HG03457 (cell line): ENCODE data around the gene ABCC6.

ENCODE experiments used
- ATAC-seq: cut with Tn5 transposase; IDR thresholded peaks from one replicate; pipeline ENCODE4 v1.9.1; 2021; ENCODE audit warnings: moderate number of reproducible peaks; ENCODE audit not compliant: unreplicated experiment

Gene ABCC6

GRCh38 chr16:16143931-16144330 lies 79.4 kb downstream of the ABCC6 start:
- ATAC-seq, result no peak

DNA sequence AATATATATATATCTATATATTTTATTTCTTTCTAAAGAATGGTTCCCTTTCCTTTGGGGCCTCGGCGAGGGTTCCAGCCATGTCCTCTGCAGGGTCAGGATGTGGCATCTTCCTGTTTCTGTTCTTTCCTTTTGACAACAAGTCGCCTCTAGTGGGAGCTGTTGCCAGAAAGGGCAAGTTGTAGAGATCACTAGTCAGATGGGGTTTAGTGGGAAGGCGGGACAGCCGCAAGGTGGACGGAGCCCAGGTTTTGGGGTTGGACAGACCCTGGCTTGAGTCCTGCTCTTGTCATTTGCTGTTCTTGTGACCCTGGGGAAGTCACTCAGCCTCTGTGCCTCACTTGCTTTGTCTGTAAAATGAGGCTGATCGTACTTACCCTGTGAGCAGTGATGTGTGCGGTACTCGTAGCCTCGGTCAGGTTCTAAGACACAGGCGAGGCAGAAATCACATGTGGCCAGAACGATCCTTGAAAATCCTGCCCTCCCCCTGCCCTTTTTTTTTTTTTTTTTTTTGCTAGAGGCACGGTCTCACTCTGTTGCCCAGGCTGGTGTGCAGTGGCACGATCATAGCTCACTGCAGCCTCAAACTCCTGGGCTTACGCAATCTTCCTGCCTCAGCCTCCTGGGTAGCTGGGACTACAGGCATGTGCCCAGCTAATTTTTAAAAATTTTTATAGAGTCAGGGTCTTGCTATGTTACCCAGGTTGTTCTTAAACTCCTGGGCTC lies 80.1 kb downstream of the ABCC6 start:
- ATAC-seq, result no peak

- no peak for ATAC-seq
Observed at GRCh38 chr16:16141784-16142396, 81.4 kb downstream of the ABCC6 start.

DNA sequence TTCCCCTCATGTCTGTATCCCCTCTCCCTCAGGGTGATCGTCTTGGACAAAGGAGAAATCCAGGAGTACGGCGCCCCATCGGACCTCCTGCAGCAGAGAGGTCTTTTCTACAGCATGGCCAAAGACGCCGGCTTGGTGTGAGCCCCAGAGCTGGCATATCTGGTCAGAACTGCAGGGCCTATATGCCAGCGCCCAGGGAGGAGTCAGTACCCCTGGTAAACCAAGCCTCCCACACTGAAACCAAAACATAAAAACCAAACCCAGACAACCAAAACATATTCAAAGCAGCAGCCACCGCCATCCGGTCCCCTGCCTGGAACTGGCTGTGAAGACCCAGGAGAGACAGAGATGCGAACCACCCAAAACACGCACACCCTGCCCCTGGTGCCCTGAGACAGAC lies 82.2 kb downstream of the ABCC6 start:
- no peak for ATAC-seq

DNA sequence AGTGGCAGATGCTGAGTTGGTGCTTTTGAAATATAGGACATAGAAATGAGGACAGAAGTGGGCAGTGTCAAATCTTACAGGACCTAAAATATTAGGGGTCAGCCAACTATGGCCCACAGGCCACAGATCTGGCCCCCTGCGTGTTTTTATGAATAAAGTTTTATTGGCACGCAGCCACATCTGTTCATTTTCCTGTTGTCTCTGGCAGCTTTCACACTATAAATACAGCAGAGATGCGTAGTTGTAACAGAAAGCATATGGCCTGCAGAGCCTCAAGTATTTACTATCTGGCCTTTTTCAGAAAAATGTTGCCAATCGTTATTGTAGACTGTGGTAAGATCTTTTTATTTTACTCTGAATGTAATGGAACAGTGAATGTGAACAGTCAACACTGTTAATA lies 82.8 kb downstream of the ABCC6 start:
- ATAC-seq, result no peak

- ATAC-seq, result no peak
Observed at GRCh38 chr16:16139806-16140205, 83.5 kb downstream of the ABCC6 start.

DNA sequence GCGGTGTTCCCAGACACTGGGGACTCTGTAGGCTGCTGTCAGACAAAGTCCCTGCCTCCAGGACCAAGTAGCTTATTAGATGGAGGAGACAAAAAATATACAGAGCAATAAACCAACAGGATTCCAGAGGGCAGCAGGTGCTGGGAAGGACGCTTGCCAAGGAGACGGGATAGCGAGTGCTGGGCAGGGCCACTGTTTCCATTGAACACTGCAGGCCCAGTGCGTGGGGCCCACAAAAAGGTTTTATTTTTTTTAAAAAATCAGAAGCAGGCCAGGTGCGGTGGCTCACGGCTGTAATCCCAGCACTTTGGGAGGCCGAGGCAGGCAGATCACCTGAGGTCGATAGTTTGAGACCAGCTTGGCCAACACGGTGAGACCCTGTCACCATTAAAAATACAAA lies 84.2 kb downstream of the ABCC6 start:
- ATAC-seq, result no peak

- no peak for ATAC-seq
Observed at GRCh38 chr16:16138034-16138635, 85.2 kb downstream of the ABCC6 start.

GRCh38 chr16:16137110-16137509 lies 86.2 kb downstream of the ABCC6 start:
- no peak for ATAC-seq

DNA sequence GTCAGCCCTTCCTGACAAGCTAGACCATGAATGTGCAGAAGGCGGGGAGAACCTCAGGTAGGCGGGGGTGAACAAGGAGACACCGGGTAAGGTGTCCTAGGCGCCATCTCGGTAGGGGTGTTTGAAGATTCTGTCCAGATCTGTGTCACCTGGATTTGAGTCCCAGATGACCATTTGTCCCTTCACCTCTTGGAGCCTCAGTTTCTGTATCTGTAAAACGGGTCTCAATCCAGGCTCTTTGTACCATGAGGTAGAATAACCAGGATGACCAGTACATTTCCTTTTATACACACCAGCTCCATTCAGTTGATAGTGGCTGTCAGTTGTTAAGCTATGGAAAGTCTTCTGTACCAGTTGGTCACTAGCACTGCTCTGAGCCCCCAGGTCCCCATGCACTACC lies 86.7 kb downstream of the ABCC6 start:
- ATAC-seq, result no peak

DNA sequence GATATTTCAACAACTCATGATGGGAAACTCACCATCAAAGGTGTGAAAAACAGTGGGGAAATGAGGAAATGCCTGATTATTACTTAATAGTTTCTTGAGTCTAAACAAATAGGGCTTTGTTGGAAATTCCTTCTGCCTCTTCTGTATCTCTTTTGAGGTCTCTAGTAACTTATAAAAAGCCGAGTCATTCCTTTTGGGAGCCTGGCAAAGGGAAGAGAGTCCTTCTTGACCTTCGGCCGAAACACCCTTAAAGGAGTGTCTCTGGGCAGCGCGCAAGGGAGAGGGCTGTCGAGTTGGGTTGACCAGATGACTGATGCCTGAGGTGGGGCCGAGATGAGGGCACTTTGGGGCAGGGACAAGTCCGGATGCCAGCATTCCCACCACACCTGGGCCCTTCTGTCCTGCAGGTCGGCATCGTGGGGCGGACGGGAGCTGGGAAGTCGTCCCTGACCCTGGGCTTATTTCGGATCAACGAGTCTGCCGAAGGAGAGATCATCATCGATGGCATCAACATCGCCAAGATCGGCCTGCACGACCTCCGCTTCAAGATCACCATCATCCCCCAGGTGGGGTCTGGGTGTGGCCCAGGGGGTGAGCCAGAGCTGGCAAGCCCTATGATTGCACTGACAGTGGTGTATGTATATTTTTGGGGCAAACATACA lies 89.2 kb downstream of the ABCC6 start:
- ATAC-seq, result no peak

DNA sequence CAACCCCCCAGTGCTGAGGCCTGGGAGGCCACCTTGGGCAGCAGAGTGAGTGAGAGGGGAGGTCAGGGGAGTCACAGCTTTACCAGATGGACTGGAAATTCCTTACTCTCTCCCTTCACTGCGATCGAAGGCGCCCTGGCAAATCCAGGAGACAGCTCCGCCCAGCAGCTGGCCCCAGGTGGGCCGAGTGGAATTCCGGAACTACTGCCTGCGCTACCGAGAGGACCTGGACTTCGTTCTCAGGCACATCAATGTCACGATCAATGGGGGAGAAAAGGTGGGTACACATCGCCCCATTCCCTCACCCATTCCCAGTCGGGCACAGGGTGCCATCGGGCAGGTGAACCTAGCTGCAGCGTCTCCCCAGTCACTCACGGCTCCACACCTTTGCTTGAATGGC lies 91.6 kb downstream of the ABCC6 start:
- ATAC-seq, result no peak

DNA sequence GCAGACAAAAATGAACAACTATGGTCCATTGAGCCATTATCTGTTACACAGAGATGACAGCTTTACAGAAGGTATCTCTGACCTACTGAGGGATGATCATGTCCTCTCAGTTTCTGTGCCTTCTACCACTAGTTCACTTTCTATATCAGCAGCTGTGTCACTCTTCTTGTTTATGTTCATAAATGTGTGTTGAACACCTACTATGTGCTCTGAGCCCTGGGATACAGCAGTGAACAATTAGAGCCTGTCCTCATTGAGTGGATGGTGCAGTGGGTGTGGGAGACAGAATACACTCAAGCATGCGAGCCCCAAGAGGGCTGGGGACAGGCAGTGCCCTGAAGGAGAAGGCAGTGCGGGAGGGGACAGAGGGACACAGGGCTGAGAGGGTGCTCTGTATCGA lies 92.1 kb downstream of the ABCC6 start:
- ATAC-seq, result no peak

- ATAC-seq, result no peak
Observed at GRCh38 chr16:16127469-16128116, 95.7 kb downstream of the ABCC6 start.

DNA sequence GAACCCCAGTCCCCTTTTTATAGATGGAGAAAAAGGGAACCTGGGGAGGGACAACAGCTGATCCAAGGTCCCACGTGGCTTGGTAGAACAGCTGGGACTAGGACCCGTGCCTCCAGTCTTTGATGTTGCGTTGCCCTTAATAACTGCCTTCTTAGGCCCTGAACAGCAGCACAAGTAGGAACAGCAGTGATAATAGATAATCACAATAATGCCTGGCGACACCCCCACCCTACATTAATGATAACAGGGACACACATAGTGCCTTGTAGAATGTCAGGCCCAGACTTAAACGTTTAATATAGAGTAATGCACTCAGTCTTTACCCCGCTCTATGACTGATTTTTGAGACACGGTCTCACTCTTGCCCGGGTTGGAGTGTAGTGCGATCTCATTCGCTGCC lies 96.4 kb downstream of the ABCC6 start:
- ATAC-seq, result no peak

DNA sequence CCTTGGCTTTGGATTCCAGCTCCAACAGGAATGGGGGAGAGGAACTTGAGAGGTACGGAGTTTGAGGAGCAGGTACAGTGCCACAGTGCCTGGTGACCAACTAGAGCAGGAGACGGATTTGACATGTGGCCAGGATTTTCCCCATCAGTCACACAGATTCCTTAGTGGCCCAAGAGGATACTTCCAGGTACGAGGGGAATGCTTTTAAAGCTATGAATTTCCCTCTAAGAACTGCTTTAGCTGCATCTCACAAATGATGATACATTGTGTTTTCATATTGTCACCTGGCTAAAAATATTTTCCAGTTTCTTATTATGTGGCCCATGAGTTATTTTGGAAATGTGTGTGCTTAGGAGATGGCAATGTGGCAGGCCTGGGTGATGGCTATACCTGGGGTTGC lies 98.3 kb downstream of the ABCC6 start:
- no peak for ATAC-seq

- ATAC-seq, result no peak
Observed at GRCh38 chr16:16124438-16124837, 98.9 kb downstream of the ABCC6 start.

DNA sequence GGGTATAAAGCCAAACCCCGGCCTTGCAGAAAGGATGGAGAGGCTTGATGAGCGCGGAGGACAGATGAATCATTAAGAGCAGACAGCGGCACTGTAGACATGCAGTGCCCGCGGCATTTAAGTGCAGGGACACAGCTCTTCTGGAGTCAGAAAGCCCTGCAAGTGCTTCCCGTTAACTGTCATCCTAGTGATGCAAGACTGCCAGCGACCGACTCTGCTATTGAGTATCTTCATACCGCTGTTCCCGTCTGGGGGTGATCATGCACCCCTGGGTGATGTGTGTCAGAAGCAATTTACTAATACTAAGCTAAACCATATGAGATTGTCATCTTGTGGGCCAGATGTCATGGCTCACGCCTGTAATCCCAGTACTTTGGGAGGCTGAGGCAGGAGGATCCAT lies 101.0 kb downstream of the ABCC6 start:
- ATAC-seq, result no peak

DNA sequence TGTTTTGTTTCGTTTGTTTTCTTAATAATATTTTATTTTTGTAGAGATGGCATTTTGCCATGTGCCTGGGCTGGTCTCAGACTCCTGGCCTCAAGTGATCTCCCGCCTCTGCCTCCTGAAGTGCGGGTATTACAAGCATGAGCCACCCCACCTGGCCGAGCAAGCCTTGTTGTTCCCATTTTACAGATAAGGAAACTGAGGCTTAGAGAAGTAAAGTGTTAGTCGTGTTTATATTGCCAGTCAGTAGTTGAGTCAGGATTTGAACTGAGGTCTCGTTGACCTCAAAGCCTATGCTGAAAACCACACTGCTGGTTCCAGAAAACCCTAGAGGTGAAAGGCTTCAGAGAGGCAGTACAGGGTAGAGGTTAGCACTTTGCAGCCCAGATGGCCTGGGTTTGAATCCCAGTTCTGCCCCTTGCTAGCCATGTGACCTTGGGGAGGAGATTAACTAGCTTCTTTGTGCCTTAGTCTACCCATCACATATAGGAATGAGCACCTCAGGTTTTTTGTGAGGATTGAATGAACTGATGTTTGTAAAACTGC lies 102.0 kb downstream of the ABCC6 start:
- ATAC-seq, result no peak

DNA sequence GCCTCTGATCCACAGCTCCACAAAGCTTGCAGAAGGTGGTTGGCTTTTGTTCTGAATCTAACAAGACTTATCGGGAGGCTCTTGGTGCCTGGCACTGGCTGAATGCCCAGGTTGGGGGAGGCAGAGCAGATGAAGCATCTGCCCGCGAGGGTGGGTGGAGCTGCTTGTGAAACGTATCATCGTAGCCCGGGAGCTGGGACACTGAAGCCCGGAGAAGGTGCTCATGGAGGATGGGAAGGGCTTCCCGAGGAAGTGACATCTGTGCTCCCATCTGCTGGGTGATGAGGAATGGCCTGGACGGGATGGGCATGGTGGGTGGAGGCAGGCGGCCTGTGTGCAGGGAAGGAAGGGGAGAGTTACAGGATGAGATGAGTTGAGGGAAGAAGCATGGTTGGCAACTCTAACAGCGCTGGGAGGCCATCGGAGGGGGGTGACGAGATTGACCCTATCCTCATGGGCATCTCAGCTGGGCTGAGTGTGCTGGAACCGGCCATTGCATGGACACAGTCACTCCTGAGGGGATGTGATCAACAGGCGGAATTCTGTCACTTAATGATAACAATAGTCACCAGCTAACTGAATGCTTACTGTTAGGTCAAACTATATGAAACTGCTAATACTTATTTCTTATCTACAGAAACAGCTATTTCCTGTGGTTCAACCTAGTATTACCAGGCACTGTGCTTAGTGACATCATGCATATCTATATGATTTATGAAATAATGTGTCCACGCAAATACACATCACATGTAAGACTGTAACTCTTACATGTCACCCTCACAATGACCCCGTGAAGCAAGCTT lies 102.7 kb downstream of the ABCC6 start:
- ATAC-seq, result no peak

DNA sequence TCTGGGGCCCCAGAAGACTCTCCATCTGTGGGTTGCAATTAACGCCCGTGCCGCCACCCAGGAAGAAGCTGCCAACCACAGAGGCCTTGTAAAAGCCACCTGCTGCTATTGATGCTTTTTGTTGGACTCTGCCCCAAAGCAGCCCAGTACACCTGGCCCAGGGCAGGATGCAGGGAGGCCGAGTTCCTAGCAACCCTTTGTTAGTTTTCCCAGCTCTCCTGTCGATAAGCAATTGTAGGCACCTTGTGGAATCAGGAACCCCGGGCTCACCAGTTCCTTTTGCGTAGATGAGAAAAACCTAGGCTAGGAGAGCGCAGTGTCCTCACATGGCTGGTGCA lies 103.3 kb downstream of the ABCC6 start:
- no peak for ATAC-seq
